Rectal smooth muscle tissue (tissue), 1 donor: Measurements from ENCODE around the gene CCDC186.
A peak's percentile ranks its signal among the peaks of the same experiment; 100 is the strongest.
"Not testable (repeated sequence)": the region's sequence is repeated elsewhere in the genome, so short reads cannot be mapped to it uniquely, and the experiment has no call there.

ENCODE experiments used
- H3K27ac ChIP-seq: one replicate; pipeline ENCODE4 v1.7.0; 2013; ENCODE audit warnings: low read depth, low read length, inconsistent platforms
- H3K27me3 ChIP-seq: one replicate; pipeline ENCODE4 v1.7.0; 2013; ENCODE audit warnings: low read length; ENCODE audit not compliant: control insufficient read depth, insufficient read depth
- H3K36me3 ChIP-seq: one replicate; pipeline ENCODE4 v1.7.0; 2013; ENCODE audit warnings: low read length; ENCODE audit not compliant: control insufficient read depth, insufficient read depth
- H3K4me1 ChIP-seq: one replicate; pipeline ENCODE4 v1.7.0; 2013; ENCODE audit warnings: low read length; ENCODE audit not compliant: control insufficient read depth, insufficient read depth
- H3K4me3 ChIP-seq: one replicate; pipeline ENCODE4 v1.7.0; 2013; ENCODE audit warnings: low read length
- H3K9ac ChIP-seq: one replicate; pipeline ENCODE4 v1.7.0; 2013; ENCODE audit warnings: low read length

The CCDC186 gene

DNA sequence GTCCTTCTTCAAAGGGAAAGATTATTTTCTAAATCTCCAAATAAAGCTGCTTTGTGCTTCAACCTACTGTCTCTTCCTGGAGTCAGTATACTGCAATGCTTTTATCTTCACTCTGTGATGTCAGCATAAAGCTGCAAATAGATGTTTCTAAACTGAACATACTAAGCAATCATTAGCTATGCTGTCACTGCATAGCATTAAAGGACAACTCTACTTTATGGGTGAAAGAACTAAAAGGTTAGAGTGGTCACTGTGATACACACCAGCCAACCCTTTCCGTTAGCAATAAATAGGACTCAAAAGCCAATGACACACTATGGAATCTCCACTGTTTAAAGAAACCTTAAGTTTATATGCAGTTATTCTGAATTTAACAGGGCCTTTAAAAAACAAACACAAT lies 1.8 kb downstream of the CCDC186 start:
- Histone ChIP-seq H3K4me1 (no peaks in the 10 kb centered on the region), H3K36me3 (no peaks in the 10 kb centered on the region), H3K9ac (no peak overlapping the region), H3K4me3 (peak overlapping the region; percentile 99), H3K27ac (no peak overlapping the region), H3K27me3 (no peaks in the 10 kb centered on the region)

- no peak overlapping the region for H3K4me3 ChIP-seq
- no peaks in the 10 kb centered on the region for H3K36me3 ChIP-seq
- no peak overlapping the region for H3K9ac ChIP-seq
- no peak overlapping the region for H3K27ac ChIP-seq
- H3K4me1 ChIP-seq, result peaks cover under 1% of the 10 kb centered on the region
- no peaks in the 10 kb centered on the region for H3K27me3 ChIP-seq
Measured at GRCh38 chr10:114168450-114169009, 5.5 kb downstream of the CCDC186 start.

DNA sequence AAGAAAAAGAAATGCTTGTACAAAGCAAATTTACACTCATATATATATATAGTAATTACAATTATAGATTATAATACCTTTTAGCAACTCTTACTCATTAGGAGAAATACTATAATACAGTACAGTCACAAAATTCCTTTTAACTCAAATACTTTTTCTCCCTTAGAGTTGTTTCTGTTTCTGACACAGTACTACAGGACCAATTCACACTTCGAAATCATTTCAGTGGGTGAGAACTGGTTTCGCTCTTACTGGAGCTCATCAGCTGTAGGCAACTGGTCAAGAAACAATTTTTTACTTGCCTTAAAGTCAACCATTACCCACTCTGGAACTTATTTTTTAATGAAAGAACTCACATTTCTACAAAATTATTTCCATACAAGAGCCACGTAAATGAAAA lies 6.0 kb downstream of the CCDC186 start:
- Histone ChIP-seq H3K36me3 (no peaks in the 10 kb centered on the region), H3K9ac (no peak overlapping the region), H3K27ac (no peak overlapping the region), H3K4me1 (peaks cover 5% of the 10 kb centered on the region), H3K4me3 (no peak overlapping the region), H3K27me3 (no peaks in the 10 kb centered on the region)

- Histone ChIP-seq H3K36me3 (no peaks in the 10 kb centered on the region), H3K27ac (no peak overlapping the region), H3K4me3 (no peak overlapping the region), H3K27me3 (no peaks in the 10 kb centered on the region), H3K9ac (no peak overlapping the region), H3K4me1 (peaks cover 5% of the 10 kb centered on the region)
Measured at GRCh38 chr10:114166494-114166893, 7.5 kb downstream of the CCDC186 start.

- H3K4me1 ChIP-seq, result peaks cover 5% of the 10 kb centered on the region
- H3K9ac ChIP-seq, result no peak overlapping the region
- no peaks in the 10 kb centered on the region for H3K27me3 ChIP-seq
- no peaks in the 10 kb centered on the region for H3K36me3 ChIP-seq
- no peak overlapping the region for H3K4me3 ChIP-seq
- no peak overlapping the region for H3K27ac ChIP-seq
Measured at GRCh38 chr10:114166043-114166442, 8.0 kb downstream of the CCDC186 start.

DNA sequence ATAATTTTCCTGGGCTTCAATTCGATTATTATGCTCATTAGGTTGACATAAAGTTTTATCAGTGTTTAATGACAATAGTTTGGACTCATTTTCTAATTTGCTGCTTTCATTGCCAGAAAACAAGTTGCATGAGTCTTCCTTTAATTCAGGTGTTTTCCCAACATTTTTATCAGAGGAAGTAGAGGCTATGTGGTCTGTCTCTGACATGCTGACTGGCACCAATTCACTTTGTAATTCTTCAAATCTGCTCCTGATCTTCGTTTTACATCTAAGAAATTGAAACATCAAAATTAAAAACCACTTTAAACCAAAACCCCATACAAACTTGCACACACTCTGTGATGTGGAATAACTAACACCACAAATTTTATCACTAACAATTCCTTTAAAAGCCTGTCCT lies 10.9 kb downstream of the CCDC186 start:
- Histone ChIP-seq H3K4me3 (no peak overlapping the region), H3K27ac (no peak overlapping the region), H3K9ac (no peak overlapping the region), H3K27me3 (no peaks in the 10 kb centered on the region), H3K4me1 (peaks cover 5% of the 10 kb centered on the region), H3K36me3 (no peaks in the 10 kb centered on the region)

DNA sequence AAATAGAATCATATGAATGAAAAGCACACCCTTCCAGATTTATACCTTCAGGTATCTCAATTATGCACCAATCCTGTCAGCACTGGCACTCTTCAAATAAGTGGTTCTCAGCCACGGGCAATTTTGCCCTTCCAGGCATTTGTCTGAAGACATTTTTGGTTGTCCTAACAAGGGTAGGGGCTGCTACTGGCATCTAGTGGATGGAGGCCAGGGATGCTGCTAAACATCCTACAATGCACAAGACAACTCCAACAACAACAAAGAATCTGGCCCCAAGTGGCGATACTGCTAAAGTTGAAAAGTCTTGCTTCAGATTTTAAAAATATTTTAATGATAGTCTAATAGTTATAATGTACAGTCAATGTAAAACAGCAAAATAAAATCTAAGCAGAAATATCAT lies 16.1 kb downstream of the CCDC186 start:
- Histone ChIP-seq H3K27me3 (no peaks in the 10 kb centered on the region), H3K4me1 (no peaks in the 10 kb centered on the region), H3K36me3 (no peaks in the 10 kb centered on the region), H3K9ac (no peak overlapping the region), H3K4me3 (no peak overlapping the region), H3K27ac (no peak overlapping the region)

- H3K27me3 ChIP-seq, result no peaks in the 10 kb centered on the region
- H3K4me1 ChIP-seq, result no peaks in the 10 kb centered on the region
- peaks cover 5% of the 10 kb centered on the region for H3K36me3 ChIP-seq
- no peak overlapping the region for H3K9ac ChIP-seq
- no peak overlapping the region for H3K27ac ChIP-seq
- no peak overlapping the region for H3K4me3 ChIP-seq
Measured at GRCh38 chr10:114151892-114152291, 22.1 kb downstream of the CCDC186 start.

GRCh38 chr10:114151486-114151885 lies 22.5 kb downstream of the CCDC186 start:
- H3K27ac ChIP-seq, result no peak overlapping the region
- no peaks in the 10 kb centered on the region for H3K27me3 ChIP-seq
- H3K4me1 ChIP-seq, result no peaks in the 10 kb centered on the region
- no peak overlapping the region for H3K9ac ChIP-seq
- no peak overlapping the region for H3K4me3 ChIP-seq
- peaks cover 5% of the 10 kb centered on the region for H3K36me3 ChIP-seq

DNA sequence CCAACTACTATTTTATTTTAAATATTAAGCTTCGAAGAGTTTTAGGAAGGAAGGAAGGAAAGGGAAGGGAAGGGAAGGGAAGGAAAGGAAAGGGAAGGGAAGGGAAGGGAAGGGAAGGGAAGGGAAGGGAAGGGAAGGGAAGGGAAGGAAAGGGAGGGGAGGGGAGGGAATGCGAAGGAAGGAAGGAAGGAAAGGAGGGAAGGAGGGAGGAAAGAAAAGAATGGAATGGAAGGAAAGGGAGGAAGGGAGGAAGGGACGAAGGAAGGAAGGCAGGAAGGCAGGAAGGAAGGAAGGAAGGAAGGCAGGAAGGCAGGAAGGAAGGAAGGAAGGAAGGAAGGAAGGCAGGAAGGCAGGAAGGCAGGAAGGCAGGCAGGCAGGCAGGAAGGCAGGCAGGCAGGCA lies 24.5 kb downstream of the CCDC186 start:
- H3K4me3 ChIP-seq, H3K9ac ChIP-seq, H3K27me3 ChIP-seq, H3K4me1 ChIP-seq, H3K27ac ChIP-seq, H3K36me3 ChIP-seq: not testable (repeated sequence)

DNA sequence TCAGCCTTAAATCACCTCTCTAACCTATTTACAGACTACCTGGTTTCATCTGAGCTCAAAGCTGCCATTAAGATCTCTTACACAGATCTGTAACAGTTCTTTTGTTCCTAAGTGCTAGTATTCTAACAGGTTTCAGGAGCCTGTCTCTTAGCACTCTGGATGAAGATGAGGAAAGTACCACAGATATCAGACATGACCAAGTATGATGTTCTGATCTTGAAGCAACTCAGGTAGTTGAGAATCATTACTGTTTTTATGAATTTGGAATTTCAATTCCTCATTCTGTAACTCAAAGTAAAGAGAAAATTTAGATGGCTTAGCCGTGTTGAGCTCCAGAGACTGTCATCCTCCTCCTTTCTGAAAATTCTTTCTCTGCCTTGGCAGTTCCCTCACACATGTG lies 30.8 kb downstream of the CCDC186 start:
- Histone ChIP-seq H3K27ac (no peak overlapping the region), H3K9ac (no peak overlapping the region), H3K4me1 (peaks cover 4% of the 10 kb centered on the region), H3K4me3 (no peak overlapping the region), H3K36me3 (peaks cover 5% of the 10 kb centered on the region), H3K27me3 (no peaks in the 10 kb centered on the region)

DNA sequence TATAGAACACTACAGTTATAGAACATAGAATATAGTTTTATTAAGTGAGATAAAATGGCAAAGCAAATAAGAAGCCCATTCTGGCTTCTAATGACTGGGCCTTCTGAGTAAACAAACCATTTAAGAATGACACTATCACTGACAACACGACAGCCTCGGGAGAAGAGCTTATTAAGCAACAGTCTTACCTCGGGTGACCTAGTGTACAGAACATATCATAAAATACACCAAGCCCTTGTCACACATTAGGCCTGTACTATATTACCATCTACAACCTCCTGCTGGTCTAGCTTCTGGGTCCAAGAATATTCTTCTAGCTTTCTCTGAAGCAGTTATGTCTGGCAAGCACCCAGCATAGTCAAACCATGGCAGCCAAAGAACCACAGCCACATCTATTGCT lies 32.0 kb downstream of the CCDC186 start:
- Histone ChIP-seq H3K4me3 (no peak overlapping the region), H3K36me3 (peaks cover 4% of the 10 kb centered on the region), H3K9ac (no peak overlapping the region), H3K27me3 (no peaks in the 10 kb centered on the region), H3K27ac (no peak overlapping the region), H3K4me1 (peaks cover 4% of the 10 kb centered on the region)

DNA sequence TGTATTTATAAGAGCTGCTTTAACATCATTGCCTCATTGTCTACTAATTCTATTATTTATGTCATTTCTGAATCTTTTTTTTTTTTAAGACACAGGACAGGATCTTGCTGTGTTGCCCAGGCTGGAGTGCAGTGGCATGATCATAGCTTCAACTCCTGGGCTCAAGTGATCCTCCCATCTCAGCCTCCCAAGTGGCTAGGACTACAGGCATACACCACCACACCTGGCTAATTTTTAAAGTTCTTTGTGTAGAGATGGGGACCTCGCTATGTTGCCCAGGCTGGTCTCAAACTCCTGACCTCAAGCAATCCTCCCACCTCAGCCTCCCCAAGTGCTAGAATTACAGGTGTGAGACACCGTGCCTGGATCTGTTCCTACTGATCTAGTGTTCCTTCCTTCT lies 33.2 kb downstream of the CCDC186 start:
- not testable (repeated sequence) for H3K36me3 ChIP-seq, H3K27ac ChIP-seq, H3K4me1 ChIP-seq, H3K4me3 ChIP-seq, H3K9ac ChIP-seq, H3K27me3 ChIP-seq
